GM12873 (cell line): Measurements from ENCODE around the gene RAPGEF1.

Experiments
- CTCF ChIP-seq: IDR thresholded peaks from 2 replicates; pipeline ENCODE4 v1.5.1; 2012; ENCODE audit warnings: low read depth, mild to moderate bottlenecking, moderate library complexity, low read length, control low read depth; ENCODE audit not compliant: insufficient read depth; ENCODE audit errors: missing control alignments

The RAPGEF1 gene

DNA sequence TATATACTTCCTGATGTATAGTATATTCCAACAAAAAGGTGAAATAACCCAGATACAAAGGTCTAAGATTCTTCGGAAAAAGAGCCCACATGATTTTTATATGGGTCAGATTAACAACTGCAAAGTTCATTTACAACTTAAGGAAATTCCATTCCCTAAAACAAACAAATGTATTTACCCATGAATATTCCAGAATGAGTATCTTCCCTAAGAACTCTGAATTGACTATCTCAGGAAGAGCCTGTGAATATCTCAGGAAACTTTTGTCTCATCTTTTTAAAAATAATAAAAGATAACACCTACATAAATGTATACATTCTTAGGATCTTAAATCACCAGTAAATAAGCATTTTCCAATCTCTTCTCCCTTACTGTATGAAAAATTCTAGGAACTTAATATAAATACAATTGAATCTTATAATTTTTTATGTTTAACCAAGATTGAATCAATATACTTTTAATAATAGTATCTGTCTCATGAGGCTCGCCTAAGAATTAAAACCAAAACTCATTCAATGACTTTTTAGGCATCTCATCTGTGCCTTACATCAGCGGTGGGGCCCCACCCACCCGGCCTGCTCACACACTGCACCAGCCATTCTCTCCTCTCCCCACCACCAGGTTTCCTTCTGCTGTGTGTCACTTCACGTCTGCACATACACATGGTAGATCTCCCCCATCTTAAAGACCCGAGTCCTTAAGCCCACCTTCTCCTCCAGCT lies 78.1 kb downstream of the RAPGEF1 start:
- no peak for TF ChIP-seq CTCF

GRCh38 chr9:131660466-131661405 lies 79.1 kb downstream of the RAPGEF1 start:
- no peak for TF ChIP-seq CTCF

DNA sequence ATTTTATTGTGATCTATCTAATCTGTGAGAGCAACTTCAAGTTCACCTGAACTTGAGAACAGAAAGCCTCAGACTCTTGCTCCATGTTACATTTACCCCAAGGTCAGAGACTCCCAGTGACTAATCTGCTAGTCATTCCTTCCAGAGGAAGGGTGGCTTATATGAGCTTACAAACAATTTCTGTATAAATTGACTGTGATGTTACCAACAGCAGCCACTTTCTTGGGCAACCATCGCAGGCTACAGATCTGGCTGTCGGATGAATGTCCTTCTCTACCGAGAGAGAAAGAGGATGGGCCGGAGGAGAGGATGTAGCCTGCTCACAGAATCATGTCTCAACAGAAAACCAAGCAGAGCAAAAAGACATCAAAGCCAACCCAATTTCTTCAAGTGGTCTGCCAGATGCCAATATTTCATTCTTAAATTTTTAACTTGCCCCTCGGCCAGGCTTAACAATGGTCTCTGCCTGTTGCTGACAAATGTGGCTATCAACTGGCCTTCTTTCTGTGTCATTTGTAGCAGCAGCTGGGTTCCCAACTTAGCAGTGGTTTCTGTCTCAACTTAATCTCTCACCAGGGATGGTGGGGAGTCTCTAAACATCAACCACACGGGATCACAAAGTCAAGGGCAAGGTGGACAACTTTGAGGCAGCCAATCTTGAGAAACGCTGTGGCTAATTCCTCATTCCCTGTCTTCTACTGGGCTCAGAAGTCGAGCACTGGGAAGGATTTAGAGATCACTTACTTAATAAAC lies 81.3 kb downstream of the RAPGEF1 start:
- no peak for TF ChIP-seq CTCF

DNA sequence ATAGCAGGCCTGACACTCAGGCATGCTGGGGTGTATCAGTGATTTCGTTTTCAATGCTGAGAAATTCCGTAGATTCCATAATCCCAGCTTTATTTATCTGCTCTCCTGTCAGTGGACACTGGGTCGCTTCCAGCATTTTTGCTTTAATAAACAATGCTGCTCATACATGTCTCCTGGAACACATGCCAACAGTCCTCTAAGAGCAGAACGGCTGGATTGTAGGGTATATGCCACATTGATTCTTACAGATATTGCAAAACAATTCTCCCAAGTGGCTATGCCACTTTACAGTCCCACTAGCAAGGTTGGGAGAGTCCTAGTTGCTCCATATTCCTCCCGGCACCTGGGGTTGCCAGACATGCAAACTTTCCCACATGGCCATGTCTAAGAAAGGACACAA lies 81.9 kb downstream of the RAPGEF1 start:
- no peak for TF ChIP-seq CTCF

- TF ChIP-seq CTCF: no peak
These were observed 82.4 kb downstream of the RAPGEF1 start for GRCh38 chr9:131657456-131657855.

DNA sequence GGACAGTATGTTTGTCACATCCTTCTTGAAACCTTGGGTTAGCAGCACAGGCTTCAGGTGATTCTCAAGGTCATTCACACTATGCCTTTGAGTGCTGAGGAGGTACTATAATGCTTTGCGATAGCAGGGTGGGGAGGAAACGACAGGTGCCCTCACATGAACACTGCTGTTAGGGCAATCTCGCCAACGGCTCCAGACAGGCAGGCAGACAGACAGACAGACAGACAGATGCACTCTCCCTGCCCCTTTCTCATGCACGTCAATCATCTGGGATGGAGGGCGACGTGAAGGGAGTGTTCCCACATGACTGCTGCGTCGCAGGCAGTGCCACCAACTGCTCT lies 82.9 kb downstream of the RAPGEF1 start:
- no peak for TF ChIP-seq CTCF

DNA sequence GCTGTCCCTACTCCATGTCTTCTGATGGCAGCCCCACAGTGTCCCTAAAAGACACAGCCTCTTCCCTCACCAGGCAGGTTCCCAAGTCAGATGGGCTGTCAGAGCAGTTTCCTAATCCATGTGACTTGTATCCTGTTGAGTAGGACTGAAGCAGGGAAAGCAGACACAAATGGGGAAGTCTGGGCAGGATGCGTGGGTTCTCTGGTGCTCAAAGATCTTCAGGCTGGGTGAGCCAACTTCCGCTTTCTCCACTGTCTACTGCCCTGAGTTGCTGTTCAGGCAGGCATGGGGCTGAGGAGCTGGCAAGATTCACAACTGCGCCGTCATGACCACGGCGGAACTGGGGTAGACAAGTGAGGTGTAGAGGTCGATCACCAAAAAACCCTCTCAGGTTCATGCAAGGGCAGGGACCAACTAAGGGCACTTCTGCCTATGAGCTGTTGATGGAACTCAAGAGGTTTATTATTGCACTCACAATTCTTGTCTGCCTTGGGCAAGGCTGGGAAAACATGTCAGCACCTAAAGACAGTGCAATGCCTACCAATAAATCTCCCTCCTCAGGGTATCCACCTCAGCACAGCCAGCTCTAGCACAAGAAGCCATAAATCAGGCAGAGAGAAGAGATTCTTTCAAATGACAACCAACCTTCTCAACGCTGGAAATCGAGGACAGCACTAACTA lies 83.4 kb downstream of the RAPGEF1 start:
- no peak for TF ChIP-seq CTCF
